GM20000 (cell line): ENCODE measurements around the gene RFTN2.

Experiments
- DNase-seq: peaks from one replicate; pipeline ENCODE4 v3.0.0; 2012; ENCODE audit warnings: low spot score
- TF ChIP-seq, protein P1 (sequence below): IDR thresholded peaks from 2 replicates; pipeline ENCODE4 v1.5.1; 2012; ENCODE audit warnings: mild to moderate bottlenecking, control low read depth; ENCODE audit errors: extremely low read depth, missing control alignments

The RFTN2 gene

GRCh38 chr2:197677483-197677882 lies 2.1 kb upstream of the RFTN2 start:
- no peak for DNase-seq
- TF ChIP-seq, protein P1, sequence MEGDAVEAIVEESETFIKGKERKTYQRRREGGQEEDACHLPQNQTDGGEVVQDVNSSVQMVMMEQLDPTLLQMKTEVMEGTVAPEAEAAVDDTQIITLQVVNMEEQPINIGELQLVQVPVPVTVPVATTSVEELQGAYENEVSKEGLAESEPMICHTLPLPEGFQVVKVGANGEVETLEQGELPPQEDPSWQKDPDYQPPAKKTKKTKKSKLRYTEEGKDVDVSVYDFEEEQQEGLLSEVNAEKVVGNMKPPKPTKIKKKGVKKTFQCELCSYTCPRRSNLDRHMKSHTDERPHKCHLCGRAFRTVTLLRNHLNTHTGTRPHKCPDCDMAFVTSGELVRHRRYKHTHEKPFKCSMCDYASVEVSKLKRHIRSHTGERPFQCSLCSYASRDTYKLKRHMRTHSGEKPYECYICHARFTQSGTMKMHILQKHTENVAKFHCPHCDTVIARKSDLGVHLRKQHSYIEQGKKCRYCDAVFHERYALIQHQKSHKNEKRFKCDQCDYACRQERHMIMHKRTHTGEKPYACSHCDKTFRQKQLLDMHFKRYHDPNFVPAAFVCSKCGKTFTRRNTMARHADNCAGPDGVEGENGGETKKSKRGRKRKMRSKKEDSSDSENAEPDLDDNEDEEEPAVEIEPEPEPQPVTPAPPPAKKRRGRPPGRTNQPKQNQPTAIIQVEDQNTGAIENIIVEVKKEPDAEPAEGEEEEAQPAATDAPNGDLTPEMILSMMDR, result no peak

DNA sequence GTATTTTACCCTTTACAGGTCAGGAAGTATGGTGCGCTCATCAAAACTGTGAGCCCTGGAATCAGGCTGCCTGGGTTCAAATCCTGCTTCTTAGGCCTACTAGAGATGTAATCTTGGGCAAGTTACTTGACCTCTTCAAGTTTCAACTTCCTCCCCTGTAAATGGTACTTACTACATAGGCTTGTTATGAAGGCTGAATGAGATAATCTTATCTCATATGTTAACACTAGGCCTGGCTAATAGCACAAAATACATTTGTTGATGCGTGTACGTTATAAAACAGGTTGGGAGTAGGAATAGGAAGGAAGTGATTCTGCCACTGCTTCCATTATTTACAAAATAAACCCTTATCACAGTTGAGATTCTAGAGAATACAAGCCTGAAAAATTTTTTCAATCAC lies 1.7 kb upstream of the RFTN2 start:
- TF ChIP-seq, protein P1, result no peak
- no peak for DNase-seq

GRCh38 chr2:197675711-197676188 lies 363 bp upstream of the RFTN2 start:
- DNase-seq, result no peak

GRCh38 chr2:197674591-197674990 lies 796 bp downstream of the RFTN2 start:
- TF ChIP-seq, protein P1, result no peak
- DNase-seq, result no peak

More at GRCh38 chr2:197675711-197676188, 363 bp upstream of the RFTN2 start:
- TF ChIP-seq, protein P1, result no peak

- TF ChIP-seq, protein P1, result no peak
- DNase-seq, result no peak
These were observed 1.3 kb downstream of the RFTN2 start for GRCh38 chr2:197674060-197674459.

DNA sequence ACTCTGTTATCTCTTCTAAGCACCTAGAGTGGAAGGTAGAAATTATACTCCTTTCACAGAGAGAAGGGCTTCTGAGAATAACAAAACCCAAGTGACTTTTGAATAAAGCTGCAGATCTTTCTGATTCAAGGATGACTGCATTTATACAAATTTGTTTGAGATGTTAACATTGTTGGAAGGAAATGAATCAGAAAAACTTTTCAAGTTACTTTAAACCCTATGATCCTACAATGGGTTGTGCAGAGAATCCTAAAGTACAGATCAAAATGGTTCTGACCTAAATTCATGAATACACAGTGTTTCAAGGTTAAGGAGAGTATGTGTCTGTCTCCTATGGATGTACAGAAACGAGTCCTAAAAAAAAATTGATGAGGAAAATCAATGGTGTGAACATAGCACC lies 1.8 kb downstream of the RFTN2 start:
- TF ChIP-seq, protein P1, result no peak
- no peak for DNase-seq

- TF ChIP-seq, protein P1, result no peak
- DNase-seq, result no peak
These were observed 2.3 kb downstream of the RFTN2 start for GRCh38 chr2:197673106-197673505.
